HG03045 (cell line): ENCODE results near the gene ZBTB8OS.
A peak's percentile ranks its signal among the peaks of the same experiment; 100 is the strongest.

ENCODE experiments used
- ATAC-seq: cut with Tn5 transposase; IDR thresholded peaks from one replicate; pipeline ENCODE4 v1.9.1; 2021; ENCODE audit warnings: mild to moderate bottlenecking, moderate library complexity; ENCODE audit not compliant: unreplicated experiment

The ZBTB8OS gene

DNA sequence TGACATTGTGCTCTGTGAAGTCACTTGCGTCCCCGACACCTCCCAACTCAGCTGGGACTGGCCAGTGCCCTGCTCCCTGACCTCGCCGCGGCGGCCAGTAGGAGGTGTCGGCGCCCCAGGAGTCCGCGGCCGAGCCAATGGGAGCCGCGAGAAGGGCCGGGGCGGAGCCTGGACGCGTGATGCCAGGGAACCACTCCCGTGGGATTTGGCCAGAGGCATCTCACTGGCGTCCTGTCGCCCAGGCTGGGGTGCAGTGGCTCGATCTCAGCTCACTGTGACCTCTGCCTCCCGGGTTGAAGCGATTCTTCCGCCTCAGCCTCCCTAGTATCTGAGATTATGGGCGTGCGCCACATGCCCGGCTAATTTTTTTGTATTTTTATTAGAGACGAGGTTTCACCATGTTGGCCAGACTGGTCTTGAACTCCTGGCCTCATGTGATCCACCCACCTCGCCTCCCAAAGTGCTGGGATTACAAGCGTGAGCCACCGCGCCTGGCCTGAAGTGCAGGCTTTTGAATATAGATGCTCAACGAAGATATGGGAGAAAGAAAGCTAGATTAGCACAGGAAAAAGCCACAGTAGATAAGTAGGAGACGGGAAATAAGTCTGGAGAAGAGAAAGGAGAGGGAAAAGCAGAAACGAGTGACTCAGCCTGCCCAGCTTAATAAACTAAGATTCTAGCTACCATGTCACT, 38.0 kb downstream of the ZBTB8OS start:
- peak; percentile 90 for ATAC-seq

GRCh38 chr1:32611859-32612188, 38.5 kb downstream of the ZBTB8OS start:
- no peak for ATAC-seq

GRCh38 chr1:32609180-32609579, 41.2 kb downstream of the ZBTB8OS start:
- no peak for ATAC-seq

DNA sequence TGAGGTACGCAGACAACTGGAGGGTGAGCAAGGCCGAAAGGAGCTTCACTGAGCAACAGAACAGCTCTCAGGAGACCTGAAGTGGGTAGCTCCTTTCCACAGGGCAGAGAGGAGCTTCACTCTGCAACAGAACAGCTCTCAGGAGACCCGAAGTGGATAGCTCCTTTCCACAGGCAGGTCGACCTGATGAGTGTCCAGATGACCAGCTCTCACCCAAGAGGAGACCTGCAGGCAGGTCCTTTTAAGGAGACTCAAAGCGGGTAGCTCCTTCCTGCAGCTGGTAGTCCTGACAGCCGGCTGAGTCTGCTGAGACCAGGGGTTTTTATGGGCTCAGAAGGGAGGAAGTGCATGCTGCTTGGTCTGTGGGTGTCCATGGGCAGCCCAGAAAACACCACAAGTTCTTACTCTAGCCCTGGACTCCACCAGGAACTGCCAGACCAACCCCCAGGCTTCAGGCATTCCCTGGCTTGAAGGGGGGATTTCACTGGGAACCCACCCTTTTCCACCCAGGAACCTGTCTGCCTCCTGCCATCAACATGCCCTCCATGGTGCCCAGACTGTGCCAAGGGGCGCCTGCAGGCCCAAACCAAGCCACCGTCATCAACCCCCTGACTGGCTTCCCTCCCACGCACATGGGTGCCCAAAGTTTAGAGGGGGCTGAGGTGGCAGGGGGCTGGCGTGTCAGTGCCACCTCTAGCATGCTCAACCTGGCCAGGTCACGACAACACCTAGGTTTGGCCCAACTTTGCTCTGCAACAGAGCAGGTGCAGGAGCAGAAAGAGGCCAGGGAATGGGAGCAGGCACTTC, 43.6 kb downstream of the ZBTB8OS start:
- no peak for ATAC-seq

DNA sequence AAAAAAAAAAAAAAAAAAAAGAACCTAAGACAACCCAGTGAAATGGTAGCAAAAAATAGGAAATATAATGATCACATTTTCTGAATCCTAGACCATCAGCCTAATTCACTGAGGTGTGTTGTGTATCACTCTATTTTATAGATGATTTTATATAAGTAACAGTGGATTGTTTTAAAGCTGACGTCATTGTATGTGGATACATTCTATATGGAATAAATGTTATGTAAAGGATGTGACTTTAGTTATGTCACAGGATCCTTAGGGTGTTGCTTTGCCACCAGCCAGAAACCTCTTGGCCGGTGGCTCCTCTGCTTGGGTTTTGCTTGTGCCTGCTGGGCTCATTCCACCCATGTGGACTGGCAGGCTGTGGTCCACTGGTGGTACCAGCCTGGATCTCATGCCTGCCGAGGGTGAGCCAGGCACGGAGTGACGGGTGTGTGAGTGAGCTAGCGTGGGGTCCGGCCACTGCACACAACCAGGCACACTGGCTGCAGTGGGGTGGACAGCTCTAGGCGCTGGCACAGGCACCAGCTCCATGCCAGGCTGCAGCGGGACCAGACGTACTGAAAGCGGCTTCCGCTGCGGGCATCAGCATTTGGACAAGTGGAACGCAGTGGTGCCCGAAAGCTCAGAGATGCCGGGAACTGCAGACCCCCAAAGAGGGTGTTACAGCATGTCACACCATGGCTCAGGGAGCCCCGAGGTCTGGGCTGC, 44.5 kb downstream of the ZBTB8OS start:
- no peak for ATAC-seq

- no peak for ATAC-seq
Measured at GRCh38 chr1:32600034-32600433, 50.3 kb downstream of the ZBTB8OS start.

DNA sequence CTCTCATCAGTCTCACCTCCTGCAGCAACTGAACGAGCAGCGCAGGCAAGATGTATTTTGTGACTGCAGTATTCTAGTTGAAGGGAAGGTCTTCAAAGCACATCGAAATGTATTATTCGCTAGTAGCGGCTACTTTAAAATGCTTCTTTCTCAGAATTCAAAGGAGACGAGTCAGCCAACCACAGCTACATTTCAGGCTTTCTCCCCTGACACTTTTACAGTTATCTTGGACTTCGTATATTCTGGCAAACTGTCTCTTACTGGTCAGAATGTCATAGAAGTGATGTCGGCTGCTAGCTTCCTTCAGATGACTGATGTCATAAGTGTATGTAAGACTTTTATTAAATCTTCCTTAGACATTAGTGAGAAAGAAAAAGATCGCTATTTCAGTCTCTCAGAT, 57.4 kb downstream of the ZBTB8OS start:
- ATAC-seq = no peak

DNA sequence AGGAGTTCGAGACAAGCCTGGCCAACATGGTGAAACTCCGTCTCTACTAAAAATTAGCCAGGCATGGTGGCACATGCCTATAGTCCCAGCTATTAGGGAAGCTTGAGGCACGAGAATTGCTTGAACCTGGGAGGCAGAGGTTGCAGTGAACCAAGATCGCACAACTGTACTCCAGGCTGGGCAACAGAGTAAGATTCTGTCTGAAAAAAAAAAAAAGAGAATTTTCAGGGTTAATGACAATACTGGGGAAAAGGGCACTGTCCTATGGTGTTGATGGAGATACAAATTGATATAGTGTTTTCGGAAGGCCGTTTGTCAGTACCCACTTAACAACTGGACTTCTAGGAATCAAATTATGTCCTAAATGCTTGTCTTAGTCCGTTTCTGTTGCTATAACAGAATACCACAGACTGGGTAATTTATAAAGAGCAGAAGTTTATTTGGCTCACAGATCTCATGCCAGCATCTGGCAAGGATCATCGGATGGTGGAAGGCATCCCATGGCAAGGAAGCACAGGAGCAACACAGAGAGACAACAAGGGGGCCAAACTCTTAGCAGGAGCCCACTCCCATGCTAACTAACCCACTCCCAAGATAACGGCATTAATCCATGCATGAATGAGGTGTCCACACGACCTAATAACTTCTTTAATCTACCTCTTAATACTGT, 69.9 kb downstream of the ZBTB8OS start:
- ATAC-seq = no peak
